ENCODE measurements around the gene EXD2.
"Not testable (repeated sequence)": the region's sequence is repeated elsewhere in the genome, so short reads cannot be mapped to it uniquely, and the experiment has no call there.

DNA sequence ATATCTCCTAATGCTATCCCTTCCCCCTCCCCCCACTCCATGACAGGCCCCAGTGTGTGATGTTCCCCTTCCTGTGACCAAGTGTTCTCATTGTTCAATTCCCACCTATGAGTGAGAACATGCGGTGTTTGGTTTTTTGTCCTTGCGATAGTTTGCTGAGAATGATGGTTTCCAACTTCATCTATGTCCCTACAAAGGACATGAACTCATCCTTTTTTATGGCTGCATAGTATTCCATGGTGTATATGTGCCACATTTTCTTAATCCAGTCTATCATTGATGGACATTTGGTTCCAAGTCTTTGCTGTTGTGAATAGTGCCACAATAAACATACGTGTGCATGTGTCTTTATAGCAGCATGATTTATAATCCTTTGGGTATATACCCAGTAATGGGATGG lies 26.4 kb downstream of the EXD2 start:
- TF ChIP-seq, protein P1, sequence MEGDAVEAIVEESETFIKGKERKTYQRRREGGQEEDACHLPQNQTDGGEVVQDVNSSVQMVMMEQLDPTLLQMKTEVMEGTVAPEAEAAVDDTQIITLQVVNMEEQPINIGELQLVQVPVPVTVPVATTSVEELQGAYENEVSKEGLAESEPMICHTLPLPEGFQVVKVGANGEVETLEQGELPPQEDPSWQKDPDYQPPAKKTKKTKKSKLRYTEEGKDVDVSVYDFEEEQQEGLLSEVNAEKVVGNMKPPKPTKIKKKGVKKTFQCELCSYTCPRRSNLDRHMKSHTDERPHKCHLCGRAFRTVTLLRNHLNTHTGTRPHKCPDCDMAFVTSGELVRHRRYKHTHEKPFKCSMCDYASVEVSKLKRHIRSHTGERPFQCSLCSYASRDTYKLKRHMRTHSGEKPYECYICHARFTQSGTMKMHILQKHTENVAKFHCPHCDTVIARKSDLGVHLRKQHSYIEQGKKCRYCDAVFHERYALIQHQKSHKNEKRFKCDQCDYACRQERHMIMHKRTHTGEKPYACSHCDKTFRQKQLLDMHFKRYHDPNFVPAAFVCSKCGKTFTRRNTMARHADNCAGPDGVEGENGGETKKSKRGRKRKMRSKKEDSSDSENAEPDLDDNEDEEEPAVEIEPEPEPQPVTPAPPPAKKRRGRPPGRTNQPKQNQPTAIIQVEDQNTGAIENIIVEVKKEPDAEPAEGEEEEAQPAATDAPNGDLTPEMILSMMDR (conservative IDR thresholded peaks at IDR 0.05 in 1 of 2, IDR thresholded peaks at IDR 0.05 in 1 of 2; ENCODE audit: extremely low read depth in 1 of 2, insufficient read depth in 1 of 2, low read depth in 1 of 2, low read length in 2 of 2), result not testable (repeated sequence)
- not testable (repeated sequence) for TF ChIP-seq EZH2 (IDR thresholded peaks at IDR 0.05; ENCODE audit: borderline replicate concordance, low read length)
